DND-41 (cell line): ENCODE results near the gene APC2.

Experiments
- ATAC-seq: fragments of 200-7000 bp; cut with Tn5 transposase; 3 replicates; pipeline ENCODE4 v1.9.1; 2021; ENCODE audit warnings: low read depth; ENCODE audit not compliant: insufficient read depth
- DNase-seq: peaks from one replicate; pipeline ENCODE4 v3.0.0-alpha.2; 2020
- H2AFZ ChIP-seq: 2 replicates; pipeline ENCODE4 v1.6.0; 2012; ENCODE audit warnings: low read depth, low read length
- H3K27ac ChIP-seq: 2 replicates; pipeline ENCODE4 v1.5.1; 2012; ENCODE audit warnings: low read length, inconsistent platforms
- H3K27me3 ChIP-seq: fragments of 200-600 bp; sonication (generic); 2 replicates; pipeline ENCODE4 v1.6.0; 2012; ENCODE audit warnings: low read length, mild to moderate bottlenecking, inconsistent platforms; ENCODE audit not compliant: insufficient read depth, poor library complexity
- H3K36me3 ChIP-seq: 2 replicates; pipeline ENCODE4 v1.5.1; 2012; ENCODE audit warnings: low read length, inconsistent platforms; ENCODE audit not compliant: insufficient read depth
- H3K4me1 ChIP-seq: 2 replicates; pipeline ENCODE4 v1.5.1; 2012; ENCODE audit warnings: mild to moderate bottlenecking, low read length; ENCODE audit not compliant: insufficient read depth
- H3K4me2 ChIP-seq: 2 replicates; pipeline ENCODE4 v1.6.0; 2012; ENCODE audit warnings: mild to moderate bottlenecking, moderate library complexity, low read length, inconsistent platforms; ENCODE audit not compliant: insufficient read depth
- H3K4me3 ChIP-seq, 2 experiments: fragments of 200-600 bp in 1 of 2; shearing (Covaris generic) in 1 of 2; 2 replicates each; pipeline ENCODE4 v1.5.1; 2012 to 2016; ENCODE audit warnings: inconsistent platforms in 2 of 2, low read length in 2 of 2, mild to moderate bottlenecking in 2 of 2, low read depth in 1 of 2, moderate library complexity in 1 of 2
- H3K79me2 ChIP-seq: 2 replicates; pipeline ENCODE4 v1.6.0; 2012; ENCODE audit warnings: low read length, inconsistent platforms; ENCODE audit not compliant: insufficient read depth
- H3K9ac ChIP-seq: 2 replicates; pipeline ENCODE4 v1.6.0; 2012; ENCODE audit warnings: low read depth, mild to moderate bottlenecking, inconsistent platforms, low read length, moderate library complexity
- H3K9me3 ChIP-seq: 2 replicates; pipeline ENCODE4 v1.5.1; 2012; ENCODE audit warnings: low read length, moderate library complexity, mild to moderate bottlenecking, inconsistent platforms; ENCODE audit not compliant: insufficient read depth, severe bottlenecking
- H4K20me1 ChIP-seq: 2 replicates; pipeline ENCODE4 v1.6.0; 2012; ENCODE audit warnings: low read length; ENCODE audit not compliant: insufficient read depth
- CTCF ChIP-seq: IDR thresholded peaks from 2 replicates; pipeline ENCODE4 v1.5.1; 2012; ENCODE audit warnings: borderline replicate concordance, low read length, moderate library complexity, mild to moderate bottlenecking; ENCODE audit not compliant: poor library complexity, severe bottlenecking; ENCODE audit errors: extremely low read depth
- EZH2 ChIP-seq: IDR thresholded peaks from 3 replicates; pipeline ENCODE4 v1.6.1; 2012; ENCODE audit warnings: borderline replicate concordance, low read depth, mild to moderate bottlenecking, moderate library complexity, low read length, inconsistent platforms; ENCODE audit not compliant: severe bottlenecking

The APC2 gene

GRCh38 chr19:1481224-1481892, 31.4 kb downstream of the APC2 start:
- H4K20me1 ChIP-seq: peaks cover 17% of the 10 kb centered on the region
- H3K27me3 ChIP-seq: no peaks in the 10 kb centered on the region
- TF ChIP-seq EZH2: no peak
- no peak for TF ChIP-seq CTCF
- peaks cover 27% of the 10 kb centered on the region for H3K4me1 ChIP-seq
- H3K9me3 ChIP-seq: no peaks in the 10 kb centered on the region
- H3K4me2 ChIP-seq: no peak overlapping the region
- H3K4me3 ChIP-seq: no peak overlapping the region
- no peak for DNase-seq
- peaks cover 25% of the 10 kb centered on the region for H3K79me2 ChIP-seq
- H2AFZ ChIP-seq: no peak overlapping the region
- H3K27ac ChIP-seq: no peak overlapping the region
- H3K9ac ChIP-seq: no peak overlapping the region
- peaks cover 7% of the 10 kb centered on the region for H3K36me3 ChIP-seq
- no peak for ATAC-seq

GRCh38 chr19:1481893-1482360, 32.0 kb downstream of the APC2 start:
- Histone ChIP-seq H3K27me3 (no peaks in the 10 kb centered on the region), H4K20me1 (peaks cover 13% of the 10 kb centered on the region), H3K4me2 (no peak overlapping the region), H2AFZ (no peak overlapping the region), H3K4me3 (no peak overlapping the region), H3K27ac (no peak overlapping the region), H3K79me2 (peaks cover 21% of the 10 kb centered on the region), H3K4me1 (peaks cover 23% of the 10 kb centered on the region), H3K9me3 (no peaks in the 10 kb centered on the region), H3K36me3 (peaks cover 4% of the 10 kb centered on the region), H3K9ac (no peak overlapping the region)
- TF ChIP-seq CTCF (no peak), EZH2 (no peak)
- ATAC-seq (no peak), DNase-seq (no peak)

DNA sequence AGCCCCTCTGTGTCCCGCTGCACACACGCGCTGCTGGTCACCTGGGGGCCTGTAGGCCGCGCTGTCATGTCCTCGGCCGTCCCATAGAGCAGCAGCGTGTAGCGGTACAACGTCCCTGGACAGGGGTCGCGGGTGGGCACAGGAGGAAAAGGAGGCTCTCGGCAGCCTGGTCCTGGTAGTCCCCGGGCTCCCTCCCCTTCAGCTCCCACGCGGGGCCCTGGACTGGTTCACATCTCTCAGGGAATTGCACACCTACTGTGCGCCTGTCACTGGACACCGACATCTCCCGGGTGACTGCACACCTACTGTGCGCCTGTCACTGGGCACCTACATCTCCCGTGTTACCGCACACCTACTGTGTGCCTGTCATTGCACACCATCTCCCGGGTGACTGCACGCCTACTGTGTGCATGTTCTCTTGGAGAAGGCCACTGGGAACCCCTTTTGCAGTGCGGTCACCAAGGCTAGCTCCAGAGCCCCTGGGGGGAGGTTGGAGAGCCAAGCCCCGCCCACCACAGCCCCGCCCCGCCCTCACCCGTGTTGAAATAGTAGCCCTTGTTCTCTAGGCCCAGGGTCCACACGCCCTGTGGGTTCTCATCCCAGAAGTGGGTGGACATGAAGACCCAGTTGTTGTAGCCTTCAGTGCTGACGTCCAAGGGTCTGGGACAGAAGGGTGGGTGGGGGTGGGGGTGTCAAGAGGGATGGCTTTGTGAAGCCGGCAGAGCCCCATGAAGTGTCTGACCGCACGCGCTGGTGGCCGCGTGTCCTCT, 32.6 kb downstream of the APC2 start:
- peaks cover 17% of the 10 kb centered on the region for H3K4me1 ChIP-seq
- no peaks in the 10 kb centered on the region for H3K27me3 ChIP-seq
- H3K4me3 ChIP-seq: no peak overlapping the region
- H2AFZ ChIP-seq: no peak overlapping the region
- H3K9me3 ChIP-seq: no peaks in the 10 kb centered on the region
- ATAC-seq (no peak), DNase-seq (no peak)
- no peak for TF ChIP-seq EZH2
- no peak for TF ChIP-seq CTCF
- H4K20me1 ChIP-seq: peaks cover 8% of the 10 kb centered on the region
- no peak overlapping the region for H3K9ac ChIP-seq
- peaks cover 15% of the 10 kb centered on the region for H3K79me2 ChIP-seq
- H3K27ac ChIP-seq: no peak overlapping the region
- no peak overlapping the region for H3K4me2 ChIP-seq
- H3K36me3 ChIP-seq: peaks cover under 1% of the 10 kb centered on the region; the same call in 1 of the 2 replicates
